A673 (cell line): ENCODE data around the gene CFAP221.

ENCODE experiments used
- CTCF ChIP-seq: fragments of 300-800, 200-600 bp; sonication (generic); conservative IDR thresholded peaks from 2 replicates; pipeline ENCODE4 v1.5.1; 2017; ENCODE audit warnings: low read depth, mild to moderate bottlenecking, antibody characterized with exemption, low read length, moderate library complexity, mixed read lengths
- EZH2 ChIP-seq: fragments of 200-600 bp; sonication (generic); IDR thresholded peaks from 2 replicates; pipeline ENCODE4 v1.6.1; 2017; ENCODE audit warnings: borderline replicate concordance, low read depth, mild to moderate bottlenecking, mixed read lengths, antibody characterized with exemption, low read length; ENCODE audit not compliant: poor library complexity, severe bottlenecking

GRCh38 chr2:119596638-119597037, 52.4 kb downstream of the CFAP221 start:
- TF ChIP-seq CTCF, result no peak
- TF ChIP-seq EZH2, result no peak
